ENCODE measurements around the gene MPHOSPH9. TPM values are rescaled to one million over a fixed set of nuclear protein-coding genes. Genes with fewer than 3 reads are reported as not detected.
"Not testable (repeated sequence)": the region's sequence is repeated elsewhere in the genome, so short reads cannot be mapped to it uniquely, and the experiment has no call there.

Gene MPHOSPH9
- total RNA-seq, 4 donors from 2014 or later: 21.3 to 124 (median 75.1) TPM

GRCh38 chr12:123225443-123225842, 7.5 kb downstream of the MPHOSPH9 start:
- intact Hi-C loops (cut with DNase I; ENCODE audit: low total_unique reads): no loop called here
- Histone ChIP-seq H3K27ac (no peak overlapping the region), H3K36me3 (no peaks in the 10 kb centered on the region), H3K4me1 (no peaks in the 10 kb centered on the region), H3K27me3 (no peaks in the 10 kb centered on the region), H3K9me3 (no peaks in the 10 kb centered on the region), H3K4me3 (no peak overlapping the region)
- TF ChIP-seq POLR2A (IDR thresholded peaks at IDR 0.05) (no peak), CTCF (IDR thresholded peaks at IDR 0.05) (no peak)
- no peak for DNase-seq

- Histone ChIP-seq H3K4me3 (no peak overlapping the region), H3K36me3 (no peaks in the 10 kb centered on the region), H3K27me3 (no peaks in the 10 kb centered on the region), H3K27ac (no peak overlapping the region), H3K9me3 (no peaks in the 10 kb centered on the region), H3K4me1 (no peaks in the 10 kb centered on the region)
- DNase-seq: no peak
- TF ChIP-seq POLR2A (IDR thresholded peaks at IDR 0.05) (no peak), CTCF (IDR thresholded peaks at IDR 0.05) (no peak)
- intact Hi-C loops (cut with DNase I; ENCODE audit: low total_unique reads): no loop called here
These were observed 9.7 kb downstream of the MPHOSPH9 start for GRCh38 chr12:123223241-123223668.

- H3K36me3 ChIP-seq; H3K27ac ChIP-seq; intact Hi-C loops (cut with DNase I; ENCODE audit: low total_unique reads); H3K9me3 ChIP-seq; H3K4me3 ChIP-seq; H3K4me1 ChIP-seq; H3K27me3 ChIP-seq; DNase-seq: not testable (repeated sequence)
These were observed 25.1 kb downstream of the MPHOSPH9 start for GRCh38 chr12:123207815-123208214.

GRCh38 chr12:123206794-123207193, 26.1 kb downstream of the MPHOSPH9 start:
- H3K4me3 ChIP-seq; H3K36me3 ChIP-seq; intact Hi-C loops (cut with DNase I; ENCODE audit: low total_unique reads); H3K27me3 ChIP-seq; H3K27ac ChIP-seq; H3K4me1 ChIP-seq; DNase-seq; H3K9me3 ChIP-seq: not testable (repeated sequence)

GRCh38 chr12:123200414-123200813, 32.5 kb downstream of the MPHOSPH9 start:
- DNase-seq: no peak
- H3K27me3 ChIP-seq: no peaks in the 10 kb centered on the region
- H3K4me1 ChIP-seq: no peaks in the 10 kb centered on the region
- H3K4me3 ChIP-seq: no peak overlapping the region
- intact Hi-C loops (cut with DNase I; ENCODE audit: low total_unique reads): no loop called here
- no peak overlapping the region for H3K27ac ChIP-seq
- no peaks in the 10 kb centered on the region for H3K9me3 ChIP-seq
- no peaks in the 10 kb centered on the region for H3K36me3 ChIP-seq
- TF ChIP-seq POLR2A (IDR thresholded peaks at IDR 0.05) (no peak), CTCF (IDR thresholded peaks at IDR 0.05) (no peak)

- TF ChIP-seq POLR2A (IDR thresholded peaks at IDR 0.05) (no peak), CTCF (IDR thresholded peaks at IDR 0.05) (no peak)
- H3K4me1 ChIP-seq: no peaks in the 10 kb centered on the region
- intact Hi-C loops (cut with DNase I; ENCODE audit: low total_unique reads): no loop called here
- H3K9me3 ChIP-seq: no peaks in the 10 kb centered on the region
- H3K27me3 ChIP-seq: no peaks in the 10 kb centered on the region
- no peaks in the 10 kb centered on the region for H3K36me3 ChIP-seq
- H3K4me3 ChIP-seq: no peak overlapping the region
- no peak for DNase-seq
- H3K27ac ChIP-seq: no peak overlapping the region
These were observed 33.0 kb downstream of the MPHOSPH9 start for GRCh38 chr12:123199936-123200335.

Data from uterus (tissue), 4 donors.